Transverse colon (tissue), 4 donors: ENCODE results near the gene PBX4. TPM values are rescaled to one million over a fixed set of nuclear protein-coding genes. Genes with fewer than 3 reads are reported as not detected.
"Not testable (repeated sequence)": the region's sequence is repeated elsewhere in the genome, so short reads cannot be mapped to it uniquely, and the experiment has no call there.

Experiments used
- DNase-seq: peaks from one replicate; pipeline ENCODE4 v3.0.0-alpha.2; 2019
- H3K27ac ChIP-seq, 4 donors: fragments of 200-600 bp; sonication (generic); 2 replicates each; pipeline ENCODE4 v1.5.1; 2016 to 2018; ENCODE audit warnings: inconsistent platforms in 4 of 4
- H3K27me3 ChIP-seq: fragments of 200-600 bp; sonication (generic); 2 replicates; pipeline ENCODE4 v1.5.1; 2017; ENCODE audit warnings: inconsistent platforms
- H3K36me3 ChIP-seq, 4 donors: fragments of 200-600 bp; sonication (generic); 2 replicates each; pipeline ENCODE4 v1.5.1; 2017 to 2019; ENCODE audit warnings: inconsistent platforms in 4 of 4
- H3K4me1 ChIP-seq, 4 donors: fragments of 200-600 bp; sonication (generic); 2 replicates each; pipeline ENCODE4 v1.5.1; 2017 to 2020; ENCODE audit warnings: inconsistent platforms in 4 of 4
- H3K4me3 ChIP-seq, 4 donors: fragments of 200-600 bp; sonication (generic); 1 replicate in 1 of 4; 2 replicates in 3 of 4; pipeline versions ENCODE4 v1.5.1 to v1.6.1; 2017 to 2019; ENCODE audit warnings: inconsistent platforms in 4 of 4
- H3K9me3 ChIP-seq, 2 donors: fragments of 200-600 bp; sonication (generic); 2 replicates each; pipeline ENCODE4 v1.5.1; 2017 to 2019; ENCODE audit warnings: inconsistent platforms in 2 of 2
- EP300 ChIP-seq: sonication (generic); formaldehyde crosslinking; IDR thresholded peaks from one replicate; pipeline ENCODE4 v1.6.1; 2017; ENCODE audit warnings: antibody characterized with exemption, low read depth
- POLR2A ChIP-seq: fragments of 450-650 bp; IDR thresholded peaks from one replicate; pipeline ENCODE4 v1.6.1; 2016; ENCODE audit warnings: antibody characterized with exemption, mild to moderate bottlenecking, moderate library complexity
- POLR2AphosphoS5 ChIP-seq, 3 donors: sonication (generic); formaldehyde crosslinking; IDR thresholded peaks; one replicate each; pipeline ENCODE4 v1.6.1; 2016; ENCODE audit warnings: antibody characterized with exemption in 3 of 3
- WGBS, 2 donors: methylation state at CpG; one replicate each; pipeline ENCODE4 v1.1.5; 2018; ENCODE audit warnings: low coverage in 1 of 2; 5-methylcytosine and 5-hydroxymethylcytosine counted together
- in situ Hi-C, 4 donors: fragments of 200-750 bp; cut with MboI; loops; one replicate each; pipeline versions ENCODE4 v1.15.0 to v1.15.1; 2017; ENCODE audit warnings: low sequenced_read_pairs in 3 of 4, low pct_ligation_motif_present in 1 of 4, low pct_unique_long_range_greater_than_20kb in 1 of 4
- intact Hi-C: fragments of 100-400 bp; cut with DNase I; formaldehyde crosslinking; loops from one replicate; pipeline ENCODE4 v1.15.1; 2023; ENCODE audit warnings: low total_unique reads
- total RNA-seq, 4 donors: library from RNA; depleted of rRNA; stranded (reverse); fragments of >200 nt; gene quantifications; one replicate each; pipeline ENCODE4 v1.1.0, GENCODE V29; 2016
- TF ChIP-seq, protein P1 (sequence below), 5 experiments: fragments of 200-600 bp in 3 of 5; fragments of 450-650 bp in 2 of 5; sonication (generic) in 3 of 5; IDR thresholded peaks; 1 replicate in 2 of 5; 2 replicates in 3 of 5; pipeline ENCODE4 v1.5.1; 2016 to 2017; ENCODE audit warnings: antibody characterized with exemption in 5 of 5, inconsistent platforms in 3 of 5, mild to moderate bottlenecking in 2 of 5, moderate library complexity in 1 of 5

The PBX4 gene
- total RNA-seq, 4 donors from 2014 or later, result 1.9 to 11.9 (median 5.1) TPM

DNA sequence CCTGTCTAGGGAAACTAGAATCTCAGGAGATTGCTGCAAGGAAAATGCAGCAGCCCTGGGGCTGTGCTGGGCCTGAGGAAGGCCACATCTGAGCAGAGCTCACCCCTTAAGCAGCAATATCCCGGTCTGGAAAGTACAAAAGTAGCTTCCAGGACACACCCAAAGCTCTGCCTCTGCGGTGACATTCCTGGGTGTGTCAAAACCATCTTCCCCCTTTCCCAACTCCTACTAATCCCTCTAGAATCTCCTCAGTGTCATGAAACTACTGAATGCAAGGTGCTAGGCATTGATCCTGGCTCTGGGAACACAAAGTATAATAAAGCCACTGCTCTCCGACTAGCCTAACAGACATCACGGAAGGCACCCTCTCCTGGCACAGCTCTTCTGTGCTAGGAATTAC is 5.0 kb downstream of the PBX4 start:
- in situ Hi-C loops, result no loop called here

DNA sequence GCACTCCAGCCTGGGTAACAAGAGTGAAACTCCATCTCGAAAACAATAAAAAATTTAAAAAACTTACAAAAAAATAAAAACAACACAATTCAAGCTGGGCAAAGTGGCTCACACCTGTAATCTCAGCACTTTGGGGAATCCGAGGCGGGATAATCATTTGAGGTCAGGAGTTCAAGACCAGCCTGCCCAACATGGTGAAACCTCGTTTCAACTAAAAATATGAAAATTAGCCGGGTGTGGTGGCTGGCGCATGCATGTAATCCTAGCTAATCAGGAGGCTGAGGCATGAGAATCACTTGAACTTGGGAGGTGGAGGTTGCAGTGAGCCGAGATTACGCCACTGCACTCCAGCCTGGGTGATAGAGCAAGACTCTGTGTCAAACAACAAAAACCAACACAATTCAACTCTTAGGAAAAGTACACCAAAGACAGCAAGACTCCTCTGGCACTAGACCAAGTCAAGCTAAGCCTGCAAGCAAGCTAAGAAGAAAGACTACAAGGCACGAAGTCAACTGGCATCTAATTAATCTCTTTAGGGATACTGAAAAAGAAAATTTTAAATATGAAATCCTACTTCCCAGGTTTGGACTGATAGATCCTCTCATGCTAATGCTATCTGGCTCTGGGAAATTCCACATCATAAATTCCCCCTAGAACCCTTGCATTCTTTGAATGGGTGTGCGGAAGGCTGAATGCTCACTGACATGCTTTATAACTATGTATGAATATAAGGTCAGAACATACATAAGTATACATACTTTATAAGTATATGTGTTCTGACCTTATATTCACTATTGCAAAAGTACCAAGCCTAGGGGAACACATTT is 7.9 kb downstream of the PBX4 start:
- no peak overlapping the region for H3K4me3 ChIP-seq
- H3K27ac ChIP-seq, result no peak overlapping the region
- peaks cover 0 to 28% (median 10%) of the 10 kb centered on the region in 4 donors for H3K4me1 ChIP-seq
- WGBS, 2 donors, result 91 to 95% methylated on average over 3 to 10 of the region's 10 CpGs
- in situ Hi-C loops, result no loop called here
- no peak for DNase-seq
- intact Hi-C loops, result no loop called here
- no peak for TF ChIP-seq EP300
- no peak for TF ChIP-seq POLR2AphosphoS5 (IDR thresholded peaks at IDR 0.05)
- TF ChIP-seq, protein P1, sequence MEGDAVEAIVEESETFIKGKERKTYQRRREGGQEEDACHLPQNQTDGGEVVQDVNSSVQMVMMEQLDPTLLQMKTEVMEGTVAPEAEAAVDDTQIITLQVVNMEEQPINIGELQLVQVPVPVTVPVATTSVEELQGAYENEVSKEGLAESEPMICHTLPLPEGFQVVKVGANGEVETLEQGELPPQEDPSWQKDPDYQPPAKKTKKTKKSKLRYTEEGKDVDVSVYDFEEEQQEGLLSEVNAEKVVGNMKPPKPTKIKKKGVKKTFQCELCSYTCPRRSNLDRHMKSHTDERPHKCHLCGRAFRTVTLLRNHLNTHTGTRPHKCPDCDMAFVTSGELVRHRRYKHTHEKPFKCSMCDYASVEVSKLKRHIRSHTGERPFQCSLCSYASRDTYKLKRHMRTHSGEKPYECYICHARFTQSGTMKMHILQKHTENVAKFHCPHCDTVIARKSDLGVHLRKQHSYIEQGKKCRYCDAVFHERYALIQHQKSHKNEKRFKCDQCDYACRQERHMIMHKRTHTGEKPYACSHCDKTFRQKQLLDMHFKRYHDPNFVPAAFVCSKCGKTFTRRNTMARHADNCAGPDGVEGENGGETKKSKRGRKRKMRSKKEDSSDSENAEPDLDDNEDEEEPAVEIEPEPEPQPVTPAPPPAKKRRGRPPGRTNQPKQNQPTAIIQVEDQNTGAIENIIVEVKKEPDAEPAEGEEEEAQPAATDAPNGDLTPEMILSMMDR (IDR thresholded peaks at IDR 0.05), result no peak
- no peak for TF ChIP-seq POLR2A
- H3K9me3 ChIP-seq, result no peaks in the 10 kb centered on the region
- H3K36me3 ChIP-seq, result no peaks in the 10 kb centered on the region
- no peaks in the 10 kb centered on the region for H3K27me3 ChIP-seq

More for the DNA sequence above, 5.0 kb downstream of the PBX4 start:
- Histone ChIP-seq H3K27me3 (no peaks in the 10 kb centered on the region), H3K9me3 (no peaks in the 10 kb centered on the region), H3K4me3 (no peak overlapping the region), H3K36me3 (no peaks in the 10 kb centered on the region), H3K4me1 (peaks cover 0 to 11% (median 0%) of the 10 kb centered on the region in 4 donors), H3K27ac (no peak overlapping the region)
- TF ChIP-seq, protein P1 (IDR thresholded peaks at IDR 0.05), result no peak
- TF ChIP-seq EP300 (no peak), POLR2AphosphoS5 (IDR thresholded peaks at IDR 0.05) (no peak), POLR2A (no peak)
- WGBS, 2 donors, result 61% methylated on average over 4 of the region's 4 CpGs; no CpG with 5 or more reads in 1 of the 2 donors
- intact Hi-C loops, result no loop called here
- peak; percentile 25 for DNase-seq

DNA sequence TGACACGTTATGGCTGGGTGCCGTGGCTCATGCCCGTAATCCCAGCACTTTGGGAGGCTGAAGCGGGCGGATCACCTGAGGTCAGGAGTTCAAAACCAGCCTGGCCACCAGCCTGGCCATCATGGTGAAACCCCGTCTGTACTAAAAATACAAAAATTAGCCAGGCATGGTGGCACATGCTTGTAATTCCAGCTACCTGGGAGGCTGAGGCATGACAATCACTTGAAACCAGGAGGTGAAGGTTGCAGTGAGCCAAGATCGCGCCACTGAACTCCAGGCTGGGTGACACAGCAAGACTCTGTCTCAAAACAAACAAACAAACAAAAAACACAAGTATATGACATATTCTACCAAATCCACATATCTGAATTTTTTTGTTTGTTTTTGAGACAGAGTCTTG is 11.8 kb downstream of the PBX4 start:
- H3K4me3 ChIP-seq, in situ Hi-C loops, intact Hi-C loops, H3K27me3 ChIP-seq, H3K9me3 ChIP-seq, DNase-seq, H3K36me3 ChIP-seq: not testable (repeated sequence)
- peaks cover 0 to 38% (median 21%) of the 10 kb centered on the region in 4 donors for H3K4me1 ChIP-seq
- 91 to 100% methylated on average over 2 to 8 of the region's 8 CpGs for WGBS, 2 donors
- peak overlapping the region; percentile 72 to 90 (median 81) for H3K27ac ChIP-seq

DNA sequence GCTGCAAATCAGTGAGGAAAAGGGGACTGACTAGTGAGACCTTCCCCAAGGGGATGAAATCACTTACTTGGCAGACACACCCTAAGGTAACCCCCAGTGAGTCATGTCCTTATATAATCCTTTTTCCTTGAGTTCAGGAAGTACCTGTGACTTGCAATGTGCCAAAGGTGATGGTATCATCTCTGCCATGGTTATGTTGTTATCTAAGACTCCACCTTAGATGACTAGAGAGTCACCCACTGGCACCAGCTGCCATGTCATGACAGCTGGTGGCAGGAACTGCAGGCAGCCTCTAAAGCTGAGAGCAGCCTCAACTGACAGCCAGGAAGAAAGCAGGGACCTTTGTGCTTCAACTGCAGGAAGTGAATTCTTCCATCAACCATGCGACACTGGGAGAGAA is 12.5 kb downstream of the PBX4 start:
- peak; percentile 74 for DNase-seq
- H3K36me3 ChIP-seq, result no peaks in the 10 kb centered on the region
- intact Hi-C loops, result no loop called here
- in situ Hi-C loops, result no loop called here
- TF ChIP-seq EP300 (peak; percentile 86), POLR2A (peak; percentile 63), POLR2AphosphoS5 (IDR thresholded peaks at IDR 0.05) (peak in 2 of 3 donors; percentile 83 to 86)
- TF ChIP-seq, protein P1 (IDR thresholded peaks at IDR 0.05), result no peak
- H3K9me3 ChIP-seq, result no peaks in the 10 kb centered on the region
- no peak overlapping the region for H3K4me3 ChIP-seq
- H3K27me3 ChIP-seq, result no peaks in the 10 kb centered on the region
- WGBS, 2 donors, result 57% methylated on average over 1 of the region's 1 CpG; no CpG with 5 or more reads in 1 of the 2 donors
- H3K4me1 ChIP-seq, result peaks cover 0 to 40% (median 21%) of the 10 kb centered on the region in 4 donors
- H3K27ac ChIP-seq, result peak overlapping the region; percentile 72 to 90 (median 81)
